HepG2 (cell line): ENCODE results near the gene ZNF860. TPM values are rescaled to one million over a fixed set of nuclear protein-coding genes. Genes with fewer than 3 reads are reported as not detected.

Source experiments
- FOXA3 ChIP-seq: IDR thresholded peaks from 2 replicates; pipeline ENCODE4 v1.6.1; 2016; ENCODE audit warnings: missing genetic modification reagents, missing compliant biosample characterization
- GTF3A ChIP-seq: sonication (generic); formaldehyde crosslinking; conservative IDR thresholded peaks from 2 replicates; pipeline ENCODE4 v1.4.0; 2020; ENCODE audit warnings: mild to moderate bottlenecking, missing genetic modification reagents
- HCFC1 ChIP-seq: fragments of 150-350 bp; IDR thresholded peaks from 2 replicates; pipeline ENCODE4 v1.6.1; 2014; ENCODE audit warnings: low read depth, low read length
- MAX ChIP-seq: IDR thresholded peaks from 2 replicates; pipeline ENCODE4 v1.6.1; 2012; ENCODE audit warnings: inconsistent platforms
- RBFOX2 ChIP-seq: fragments of 200-400 bp; formaldehyde crosslinking; IDR thresholded peaks from 2 replicates; pipeline ENCODE4 v1.6.1; 2017; ENCODE audit warnings: low read depth, mild to moderate bottlenecking, low read length
- SALL2 ChIP-seq: sonication (generic); formaldehyde crosslinking; IDR thresholded peaks from 2 replicates; pipeline ENCODE4 v1.8.1; 2023; ENCODE audit warnings: mild to moderate bottlenecking, missing genetic modification reagents, inconsistent platforms
- SAP130 ChIP-seq: IDR thresholded peaks from 2 replicates; pipeline ENCODE4 v1.6.1; 2016; ENCODE audit warnings: low read depth
- TBL1XR1 ChIP-seq: fragments of 150-350 bp; IDR thresholded peaks from 2 replicates; pipeline ENCODE4 v1.6.1; 2014; ENCODE audit warnings: borderline replicate concordance, low read length; ENCODE audit not compliant: partially characterized antibody
- ZFP36L1 ChIP-seq: sonication (generic); formaldehyde crosslinking; IDR thresholded peaks from 2 replicates; pipeline ENCODE4 v1.8.0; 2022; ENCODE audit warnings: mild to moderate bottlenecking, missing genetic modification reagents, moderate library complexity
- ZNF296 ChIP-seq: sonication (generic); formaldehyde crosslinking; conservative IDR thresholded peaks from 2 replicates; pipeline ENCODE4 v1.5.0; 2020; ENCODE audit warnings: mild to moderate bottlenecking, missing genetic modification reagents
- ZNF543 ChIP-seq: sonication (generic); formaldehyde crosslinking; IDR thresholded peaks from 2 replicates; pipeline ENCODE4 v1.4.0; 2020; ENCODE audit warnings: mild to moderate bottlenecking, missing genetic modification reagents
- ZNF589 ChIP-seq: sonication (generic); formaldehyde crosslinking; conservative IDR thresholded peaks from 2 replicates; pipeline ENCODE4 v1.8.0; 2022; ENCODE audit warnings: mild to moderate bottlenecking, moderate library complexity, missing genetic modification reagents
- ZNF691 ChIP-seq: sonication (generic); formaldehyde crosslinking; IDR thresholded peaks from 2 replicates; pipeline ENCODE4 v1.4.0; 2020; ENCODE audit warnings: missing genetic modification reagents, low read depth, mild to moderate bottlenecking, borderline replicate concordance
- ZNF782 ChIP-seq: sonication (generic); formaldehyde crosslinking; IDR thresholded peaks from 2 replicates; pipeline ENCODE4 v1.4.0; 2020; ENCODE audit warnings: missing genetic modification reagents, mild to moderate bottlenecking, borderline replicate concordance
- polyA plus RNA-seq, 8 experiments: library from polyadenylated mRNA; depleted of rRNA in 3 of 8; stranded (reverse) in 7 of 8; unstranded in 1 of 8; fragments of >200 nt; fragmentation: Illumina TruSeq in 4 of 8; extraction: Trizol in 4 of 8; gene quantifications; 2 replicates each; pipeline versions ENCODE4 v1.2.1 to v1.2.3, GENCODE V29; 2011 to 2016; ENCODE audit warnings: low read depth in 4 of 8, missing spikeins in 1 of 8, mixed read lengths in 1 of 8; ENCODE audit not compliant: insufficient read depth in 1 of 8
- total RNA-seq, 5 experiments: library from RNA; depleted of rRNA; stranded (reverse); fragments of >200 nt; fragmentation: Illumina TruSeq; extraction: Trizol; gene quantifications; 2 replicates each; pipeline ENCODE4 v1.2.3, GENCODE V29; 2016; ENCODE audit warnings: low read depth in 1 of 5
- TF ChIP-seq, protein P1 (sequence below): sonication (generic); formaldehyde crosslinking; conservative IDR thresholded peaks from 2 replicates; pipeline ENCODE4 v1.4.0; 2020; ENCODE audit warnings: mild to moderate bottlenecking, missing genetic modification reagents, moderate library complexity
- TF ChIP-seq, protein P2 (sequence below): sonication (generic); formaldehyde crosslinking; IDR thresholded peaks from 2 replicates; pipeline ENCODE4 v1.9.0; 2022; ENCODE audit warnings: missing genetic modification reagents, mild to moderate bottlenecking, borderline replicate concordance
- TF ChIP-seq, protein P3 (sequence below): sonication (generic); formaldehyde crosslinking; IDR thresholded peaks from 2 replicates; pipeline ENCODE4 v1.4.0; 2020; ENCODE audit warnings: mild to moderate bottlenecking, missing genetic modification reagents, borderline replicate concordance

Gene ZNF860
- total and polyA plus RNA-seq, 2 of the 13 experiments (the other 11 are each of a cell fraction or from before 2014, with no cell fraction given), result 0.55 to 0.73 TPM

- TF ChIP-seq ZNF589, result 0 out of 2 replicates have a peak, but pooled peaks have one; percentile 18
- TF ChIP-seq, protein P1, sequence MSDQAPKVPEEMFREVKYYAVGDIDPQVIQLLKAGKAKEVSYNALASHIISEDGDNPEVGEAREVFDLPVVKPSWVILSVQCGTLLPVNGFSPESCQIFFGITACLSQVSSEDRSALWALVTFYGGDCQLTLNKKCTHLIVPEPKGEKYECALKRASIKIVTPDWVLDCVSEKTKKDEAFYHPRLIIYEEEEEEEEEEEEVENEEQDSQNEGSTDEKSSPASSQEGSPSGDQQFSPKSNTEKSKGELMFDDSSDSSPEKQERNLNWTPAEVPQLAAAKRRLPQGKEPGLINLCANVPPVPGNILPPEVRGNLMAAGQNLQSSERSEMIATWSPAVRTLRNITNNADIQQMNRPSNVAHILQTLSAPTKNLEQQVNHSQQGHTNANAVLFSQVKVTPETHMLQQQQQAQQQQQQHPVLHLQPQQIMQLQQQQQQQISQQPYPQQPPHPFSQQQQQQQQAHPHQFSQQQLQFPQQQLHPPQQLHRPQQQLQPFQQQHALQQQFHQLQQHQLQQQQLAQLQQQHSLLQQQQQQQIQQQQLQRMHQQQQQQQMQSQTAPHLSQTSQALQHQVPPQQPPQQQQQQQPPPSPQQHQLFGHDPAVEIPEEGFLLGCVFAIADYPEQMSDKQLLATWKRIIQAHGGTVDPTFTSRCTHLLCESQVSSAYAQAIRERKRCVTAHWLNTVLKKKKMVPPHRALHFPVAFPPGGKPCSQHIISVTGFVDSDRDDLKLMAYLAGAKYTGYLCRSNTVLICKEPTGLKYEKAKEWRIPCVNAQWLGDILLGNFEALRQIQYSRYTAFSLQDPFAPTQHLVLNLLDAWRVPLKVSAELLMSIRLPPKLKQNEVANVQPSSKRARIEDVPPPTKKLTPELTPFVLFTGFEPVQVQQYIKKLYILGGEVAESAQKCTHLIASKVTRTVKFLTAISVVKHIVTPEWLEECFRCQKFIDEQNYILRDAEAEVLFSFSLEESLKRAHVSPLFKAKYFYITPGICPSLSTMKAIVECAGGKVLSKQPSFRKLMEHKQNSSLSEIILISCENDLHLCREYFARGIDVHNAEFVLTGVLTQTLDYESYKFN (CRISPR knock-in tag), result peak; percentile 18; the same call in 1 of the 2 replicates
- TF ChIP-seq ZNF782, result peak; percentile 68; the same call in 1 of the 2 replicates
- peak; percentile 92; the same call in 1 of the 2 replicates for TF ChIP-seq ZNF543 (CRISPR knock-in tag)
- TF ChIP-seq RBFOX2, result peak; percentile 85
- peak; percentile 80; the same call in 1 of the 2 replicates for TF ChIP-seq MAX
- TF ChIP-seq, protein P2, sequence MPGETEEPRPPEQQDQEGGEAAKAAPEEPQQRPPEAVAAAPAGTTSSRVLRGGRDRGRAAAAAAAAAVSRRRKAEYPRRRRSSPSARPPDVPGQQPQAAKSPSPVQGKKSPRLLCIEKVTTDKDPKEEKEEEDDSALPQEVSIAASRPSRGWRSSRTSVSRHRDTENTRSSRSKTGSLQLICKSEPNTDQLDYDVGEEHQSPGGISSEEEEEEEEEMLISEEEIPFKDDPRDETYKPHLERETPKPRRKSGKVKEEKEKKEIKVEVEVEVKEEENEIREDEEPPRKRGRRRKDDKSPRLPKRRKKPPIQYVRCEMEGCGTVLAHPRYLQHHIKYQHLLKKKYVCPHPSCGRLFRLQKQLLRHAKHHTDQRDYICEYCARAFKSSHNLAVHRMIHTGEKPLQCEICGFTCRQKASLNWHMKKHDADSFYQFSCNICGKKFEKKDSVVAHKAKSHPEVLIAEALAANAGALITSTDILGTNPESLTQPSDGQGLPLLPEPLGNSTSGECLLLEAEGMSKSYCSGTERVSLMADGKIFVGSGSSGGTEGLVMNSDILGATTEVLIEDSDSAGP (CRISPR knock-in tag), result peak; percentile 77; the same call in 1 of the 2 replicates
- TF ChIP-seq ZNF691, result peak; percentile 75; the same call in 1 of the 2 replicates
- peak; percentile 38; the same call in 1 of the 2 replicates for TF ChIP-seq SAP130 (CRISPR knock-in tag)
- peak; percentile 7; the same call in 1 of the 2 replicates for TF ChIP-seq SALL2 (CRISPR knock-in tag)
- TF ChIP-seq, protein P3, sequence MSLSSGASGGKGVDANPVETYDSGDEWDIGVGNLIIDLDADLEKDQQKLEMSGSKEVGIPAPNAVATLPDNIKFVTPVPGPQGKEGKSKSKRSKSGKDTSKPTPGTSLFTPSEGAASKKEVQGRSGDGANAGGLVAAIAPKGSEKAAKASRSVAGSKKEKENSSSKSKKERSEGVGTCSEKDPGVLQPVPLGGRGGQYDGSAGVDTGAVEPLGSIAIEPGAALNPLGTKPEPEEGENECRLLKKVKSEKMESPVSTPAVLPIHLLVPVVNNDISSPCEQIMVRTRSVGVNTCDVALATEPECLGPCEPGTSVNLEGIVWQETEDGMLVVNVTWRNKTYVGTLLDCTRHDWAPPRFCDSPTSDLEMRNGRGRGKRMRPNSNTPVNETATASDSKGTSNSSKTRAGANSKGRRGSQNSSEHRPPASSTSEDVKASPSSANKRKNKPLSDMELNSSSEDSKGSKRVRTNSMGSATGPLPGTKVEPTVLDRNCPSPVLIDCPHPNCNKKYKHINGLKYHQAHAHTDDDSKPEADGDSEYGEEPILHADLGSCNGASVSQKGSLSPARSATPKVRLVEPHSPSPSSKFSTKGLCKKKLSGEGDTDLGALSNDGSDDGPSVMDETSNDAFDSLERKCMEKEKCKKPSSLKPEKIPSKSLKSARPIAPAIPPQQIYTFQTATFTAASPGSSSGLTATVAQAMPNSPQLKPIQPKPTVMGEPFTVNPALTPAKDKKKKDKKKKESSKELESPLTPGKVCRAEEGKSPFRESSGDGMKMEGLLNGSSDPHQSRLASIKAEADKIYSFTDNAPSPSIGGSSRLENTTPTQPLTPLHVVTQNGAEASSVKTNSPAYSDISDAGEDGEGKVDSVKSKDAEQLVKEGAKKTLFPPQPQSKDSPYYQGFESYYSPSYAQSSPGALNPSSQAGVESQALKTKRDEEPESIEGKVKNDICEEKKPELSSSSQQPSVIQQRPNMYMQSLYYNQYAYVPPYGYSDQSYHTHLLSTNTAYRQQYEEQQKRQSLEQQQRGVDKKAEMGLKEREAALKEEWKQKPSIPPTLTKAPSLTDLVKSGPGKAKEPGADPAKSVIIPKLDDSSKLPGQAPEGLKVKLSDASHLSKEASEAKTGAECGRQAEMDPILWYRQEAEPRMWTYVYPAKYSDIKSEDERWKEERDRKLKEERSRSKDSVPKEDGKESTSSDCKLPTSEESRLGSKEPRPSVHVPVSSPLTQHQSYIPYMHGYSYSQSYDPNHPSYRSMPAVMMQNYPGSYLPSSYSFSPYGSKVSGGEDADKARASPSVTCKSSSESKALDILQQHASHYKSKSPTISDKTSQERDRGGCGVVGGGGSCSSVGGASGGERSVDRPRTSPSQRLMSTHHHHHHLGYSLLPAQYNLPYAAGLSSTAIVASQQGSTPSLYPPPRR, result peak; percentile 73
- TF ChIP-seq TBL1XR1, result no peak
- TF ChIP-seq ZNF296 (CRISPR knock-in tag), result no peak
- TF ChIP-seq ZFP36L1 (CRISPR knock-in tag), result 0 out of 2 replicates have a peak, but pooled peaks have one; percentile 42
- TF ChIP-seq HCFC1, result no peak
- TF ChIP-seq GTF3A (CRISPR knock-in tag), result peak; percentile 81; the same call in 1 of the 2 replicates
- TF ChIP-seq FOXA3 (CRISPR knock-in tag), result 0 out of 2 replicates have a peak, but pooled peaks have one; percentile 12
Measured at GRCh38 chr3:31980530-31981205, 882 bp upstream of the ZNF860 start (continued).
